ENCODE results near the gene ZC3H18.

GRCh38 chr16:88678224-88678979 lies 108.2 kb downstream of the ZC3H18 start:
- TF ChIP-seq, protein P1, sequence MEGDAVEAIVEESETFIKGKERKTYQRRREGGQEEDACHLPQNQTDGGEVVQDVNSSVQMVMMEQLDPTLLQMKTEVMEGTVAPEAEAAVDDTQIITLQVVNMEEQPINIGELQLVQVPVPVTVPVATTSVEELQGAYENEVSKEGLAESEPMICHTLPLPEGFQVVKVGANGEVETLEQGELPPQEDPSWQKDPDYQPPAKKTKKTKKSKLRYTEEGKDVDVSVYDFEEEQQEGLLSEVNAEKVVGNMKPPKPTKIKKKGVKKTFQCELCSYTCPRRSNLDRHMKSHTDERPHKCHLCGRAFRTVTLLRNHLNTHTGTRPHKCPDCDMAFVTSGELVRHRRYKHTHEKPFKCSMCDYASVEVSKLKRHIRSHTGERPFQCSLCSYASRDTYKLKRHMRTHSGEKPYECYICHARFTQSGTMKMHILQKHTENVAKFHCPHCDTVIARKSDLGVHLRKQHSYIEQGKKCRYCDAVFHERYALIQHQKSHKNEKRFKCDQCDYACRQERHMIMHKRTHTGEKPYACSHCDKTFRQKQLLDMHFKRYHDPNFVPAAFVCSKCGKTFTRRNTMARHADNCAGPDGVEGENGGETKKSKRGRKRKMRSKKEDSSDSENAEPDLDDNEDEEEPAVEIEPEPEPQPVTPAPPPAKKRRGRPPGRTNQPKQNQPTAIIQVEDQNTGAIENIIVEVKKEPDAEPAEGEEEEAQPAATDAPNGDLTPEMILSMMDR (conservative IDR thresholded peaks at IDR 0.05) = no peak
- TF ChIP-seq ZFX (IDR thresholded peaks at IDR 0.05) = no peak
